Measurements from ENCODE around the gene EHMT2.

Gene EHMT2

DNA sequence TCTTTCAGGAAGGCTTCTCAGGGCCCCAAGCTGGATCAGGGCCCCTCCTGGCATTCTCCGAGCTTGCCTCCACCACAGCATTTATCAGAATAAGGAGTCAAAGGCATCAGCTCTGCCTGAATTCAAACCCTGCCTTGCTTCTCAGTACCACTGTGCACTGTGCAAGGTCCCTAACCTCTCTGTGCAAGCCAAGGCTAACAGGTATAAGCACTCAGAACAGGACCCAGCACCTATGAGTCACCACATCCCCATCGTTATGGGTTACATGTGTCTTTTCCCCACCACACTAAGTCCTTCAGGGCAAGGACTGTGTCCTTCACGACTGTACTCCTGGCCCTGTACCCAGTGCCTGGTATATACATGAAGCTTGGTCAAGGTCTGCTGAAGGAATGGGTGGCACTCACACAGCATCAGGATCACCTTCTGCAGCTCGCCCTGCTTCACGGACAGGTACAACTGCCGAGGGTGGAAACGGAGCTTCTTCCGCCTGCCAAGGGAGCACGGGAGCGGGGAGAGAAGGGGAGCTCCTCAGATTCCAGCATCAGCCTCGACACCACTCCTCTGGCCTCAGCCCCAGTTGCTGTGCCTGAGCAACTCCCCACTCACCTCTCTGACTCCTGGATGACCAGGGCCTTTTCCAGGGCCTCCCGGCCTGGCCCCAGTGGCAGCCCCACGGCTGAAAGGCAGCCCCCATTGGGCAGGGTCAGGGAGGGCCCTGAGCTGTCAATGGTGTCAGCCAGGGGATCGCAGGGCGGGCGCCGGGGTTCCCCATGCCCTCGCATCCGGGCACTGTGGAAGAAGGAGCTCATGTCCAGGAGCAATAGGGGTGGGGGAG lies 10.1 kb downstream of the EHMT2 start:
- H3K36me3 Mint-ChIP-seq (ENCODE audit: low read depth), result peaks cover 93% of the 10 kb centered on the region
- H3K27ac Mint-ChIP-seq, result no peak overlapping the region
- no peaks in the 10 kb centered on the region for H3K9me3 Mint-ChIP-seq
- no peaks in the 10 kb centered on the region for H3K27me3 Mint-ChIP-seq
- H3K4me3 Mint-ChIP-seq, result no peak overlapping the region
- no peaks in the 10 kb centered on the region for H3K4me1 Mint-ChIP-seq (ENCODE audit: low read depth)
- no peak for DNase-seq

DNA sequence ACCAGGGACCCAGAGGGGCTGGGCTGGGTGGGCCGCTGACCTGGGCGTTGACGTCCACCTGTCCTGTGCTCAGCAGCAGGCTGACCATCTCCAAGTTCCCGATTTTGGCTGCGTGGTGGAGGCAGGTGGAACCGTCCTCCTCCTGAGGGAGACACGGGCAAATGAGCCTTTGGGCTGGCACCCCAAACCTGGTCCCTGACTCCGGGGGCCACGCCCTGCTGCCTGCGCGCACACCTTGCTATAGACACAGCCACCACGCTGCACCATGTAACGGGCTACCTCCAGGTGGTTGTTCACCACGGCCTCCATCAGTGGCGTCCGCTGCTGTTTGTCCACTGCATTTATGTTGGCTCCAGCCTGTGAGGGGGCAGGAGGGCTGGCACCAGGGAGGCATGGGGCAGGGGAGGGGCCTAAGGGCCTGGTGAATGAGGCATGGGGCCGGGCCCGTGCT lies 10.9 kb downstream of the EHMT2 start:
- Mint-ChIP-seq H3K9me3 (no peaks in the 10 kb centered on the region), H3K36me3 (ENCODE audit: low read depth) (peaks cover 93% of the 10 kb centered on the region), H3K4me3 (no peak overlapping the region), H3K4me1 (ENCODE audit: low read depth) (no peaks in the 10 kb centered on the region), H3K27me3 (no peaks in the 10 kb centered on the region), H3K27ac (no peak overlapping the region)
- no peak for DNase-seq

DNA sequence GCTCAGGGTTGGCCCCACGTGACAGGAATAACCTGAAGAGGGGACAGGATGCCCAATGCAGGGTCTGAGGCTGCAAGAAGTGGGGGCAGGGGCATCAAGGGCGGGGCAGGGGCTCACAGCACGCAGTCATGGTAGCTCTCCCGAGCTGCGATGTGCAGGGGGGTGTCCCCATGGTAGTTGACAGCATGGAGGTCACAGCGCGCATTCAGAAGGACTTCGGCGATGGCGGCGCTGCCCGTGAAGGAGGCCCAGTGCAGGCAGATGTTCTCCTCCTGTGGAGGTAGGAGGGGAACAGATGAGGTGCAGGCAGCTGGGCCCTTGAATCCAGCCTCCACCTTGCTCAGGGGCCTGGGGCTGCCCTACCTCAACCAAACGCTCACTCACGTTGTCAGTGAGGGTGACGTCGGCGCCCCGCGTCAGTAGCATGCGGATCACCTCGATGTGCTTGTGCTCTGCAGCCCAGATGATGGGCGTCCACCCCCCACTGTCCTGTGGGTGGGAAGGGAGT lies 12.9 kb downstream of the EHMT2 start:
- no peak for DNase-seq
- Mint-ChIP-seq H3K36me3 (ENCODE audit: low read depth) (peaks cover 98% of the 10 kb centered on the region), H3K4me1 (ENCODE audit: low read depth) (no peaks in the 10 kb centered on the region), H3K9me3 (no peaks in the 10 kb centered on the region), H3K27me3 (no peaks in the 10 kb centered on the region), H3K27ac (no peak overlapping the region), H3K4me3 (no peak overlapping the region)

DNA sequence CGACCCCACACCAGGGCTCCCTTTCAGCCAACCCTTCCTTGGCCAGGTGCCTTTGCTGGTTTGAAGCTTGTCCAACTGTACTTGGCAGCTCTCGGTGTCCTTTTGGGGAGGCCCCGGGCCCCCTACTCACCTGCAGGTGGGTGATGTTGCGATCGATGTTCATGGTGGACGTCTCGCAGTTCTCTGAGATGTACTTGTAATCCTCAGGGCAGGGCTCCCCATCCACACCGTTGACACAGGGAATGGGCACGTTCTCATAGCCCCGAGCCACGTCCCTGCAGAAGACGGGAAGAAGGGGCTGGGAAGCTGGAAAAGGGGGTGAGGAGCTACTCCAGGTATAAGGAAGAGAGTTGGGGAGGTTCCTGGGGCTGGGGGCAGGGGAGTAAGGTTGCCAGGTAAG lies 13.8 kb downstream of the EHMT2 start:
- no peaks in the 10 kb centered on the region for H3K27me3 Mint-ChIP-seq
- H3K4me3 Mint-ChIP-seq, result no peak overlapping the region
- no peaks in the 10 kb centered on the region for H3K4me1 Mint-ChIP-seq (ENCODE audit: low read depth)
- H3K36me3 Mint-ChIP-seq (ENCODE audit: low read depth), result peaks cover 96% of the 10 kb centered on the region
- H3K27ac Mint-ChIP-seq, result no peak overlapping the region
- H3K9me3 Mint-ChIP-seq, result no peaks in the 10 kb centered on the region
- no peak for DNase-seq

DNA sequence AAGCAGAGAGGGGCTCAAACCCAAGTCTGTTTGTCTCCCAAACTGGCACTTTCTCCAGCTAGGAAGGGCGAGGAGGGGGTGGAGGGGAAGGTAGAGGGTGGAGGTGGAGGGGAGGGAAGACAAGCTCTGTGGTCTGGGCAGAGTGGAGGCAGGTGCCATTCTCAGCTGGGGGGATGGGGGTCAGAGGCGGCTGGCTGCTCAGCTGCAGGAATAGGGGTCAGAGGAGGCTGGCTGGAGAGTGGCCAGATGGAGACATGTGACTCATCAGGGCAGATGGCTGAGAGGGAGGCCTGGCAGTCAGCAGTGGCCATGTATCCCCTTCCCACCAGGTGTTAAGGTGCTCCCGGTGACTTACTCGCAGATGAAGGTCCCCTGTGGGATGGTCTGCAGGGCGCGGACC lies 15.2 kb downstream of the EHMT2 start:
- Mint-ChIP-seq H3K27me3 (no peaks in the 10 kb centered on the region), H3K27ac (no peak overlapping the region), H3K9me3 (no peaks in the 10 kb centered on the region), H3K4me1 (ENCODE audit: low read depth) (no peaks in the 10 kb centered on the region), H3K4me3 (no peak overlapping the region), H3K36me3 (ENCODE audit: low read depth) (peaks cover 83% of the 10 kb centered on the region)
- DNase-seq, result no peak

DNA sequence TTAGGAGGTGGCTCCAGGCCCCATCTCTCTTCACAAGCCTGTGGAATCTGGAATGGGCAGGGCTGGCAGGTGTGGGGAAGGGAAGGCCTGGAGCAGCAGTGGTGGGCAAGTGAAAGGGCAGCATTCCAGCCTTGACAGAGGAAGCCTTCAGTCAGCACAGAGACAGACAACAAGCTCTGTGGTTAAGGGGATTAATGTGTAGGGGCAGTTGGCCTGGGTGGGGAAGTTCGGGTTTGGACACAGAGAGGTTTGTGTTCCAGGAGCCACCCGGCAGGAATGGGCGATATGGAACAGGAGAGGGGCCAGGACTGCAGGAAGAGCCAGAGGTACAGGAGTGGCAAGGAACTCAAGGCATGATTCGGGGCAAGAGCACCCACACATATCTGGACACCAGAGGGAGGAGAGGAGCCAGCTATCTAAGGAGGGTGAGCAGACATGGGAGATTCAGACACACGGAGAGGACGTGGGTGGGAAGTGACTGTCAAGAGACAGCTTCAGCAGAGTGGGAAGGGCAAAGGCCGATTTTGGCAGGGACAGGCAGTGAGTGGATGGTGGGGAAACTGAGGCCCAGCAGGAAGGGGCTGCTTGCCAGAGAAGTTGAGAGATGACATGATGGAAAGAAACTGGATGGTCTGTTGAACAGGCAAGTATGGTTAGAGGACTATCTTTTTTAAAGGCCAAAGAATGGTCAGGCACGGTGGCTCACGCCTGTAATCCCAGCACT lies 16.2 kb downstream of the EHMT2 start:
- no peaks in the 10 kb centered on the region for H3K9me3 Mint-ChIP-seq
- no peaks in the 10 kb centered on the region for H3K4me1 Mint-ChIP-seq (ENCODE audit: low read depth)
- H3K27me3 Mint-ChIP-seq, result no peaks in the 10 kb centered on the region
- H3K4me3 Mint-ChIP-seq, result no peak overlapping the region
- peaks cover 73% of the 10 kb centered on the region for H3K36me3 Mint-ChIP-seq (ENCODE audit: low read depth)
- H3K27ac Mint-ChIP-seq, result no peak overlapping the region
- DNase-seq, result no peak

DNA sequence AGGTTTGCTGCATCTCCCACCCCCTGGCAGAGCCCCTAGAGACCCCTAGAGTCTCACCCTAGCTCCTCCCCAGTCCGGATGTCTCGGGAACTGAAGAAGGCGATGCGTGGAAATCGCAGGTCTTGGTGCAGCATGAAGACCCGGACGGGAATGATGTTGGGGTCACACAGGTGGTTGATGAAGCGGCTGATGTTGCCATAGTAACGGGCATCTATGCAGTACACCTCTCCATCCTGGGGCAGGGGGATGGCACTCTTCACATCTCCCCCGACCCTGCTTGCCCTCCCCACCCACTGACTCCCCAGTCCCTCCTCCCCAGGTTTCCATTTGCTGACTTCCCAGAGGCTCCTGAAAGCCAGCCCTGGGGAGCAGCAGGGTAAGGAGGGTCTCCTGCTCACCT lies 16.9 kb downstream of the EHMT2 start:
- Mint-ChIP-seq H3K9me3 (no peaks in the 10 kb centered on the region), H3K27ac (no peak overlapping the region), H3K4me3 (no peak overlapping the region), H3K27me3 (no peaks in the 10 kb centered on the region), H3K4me1 (ENCODE audit: low read depth) (no peaks in the 10 kb centered on the region), H3K36me3 (ENCODE audit: low read depth) (peaks cover 66% of the 10 kb centered on the region)
- DNase-seq, result no peak

DNA sequence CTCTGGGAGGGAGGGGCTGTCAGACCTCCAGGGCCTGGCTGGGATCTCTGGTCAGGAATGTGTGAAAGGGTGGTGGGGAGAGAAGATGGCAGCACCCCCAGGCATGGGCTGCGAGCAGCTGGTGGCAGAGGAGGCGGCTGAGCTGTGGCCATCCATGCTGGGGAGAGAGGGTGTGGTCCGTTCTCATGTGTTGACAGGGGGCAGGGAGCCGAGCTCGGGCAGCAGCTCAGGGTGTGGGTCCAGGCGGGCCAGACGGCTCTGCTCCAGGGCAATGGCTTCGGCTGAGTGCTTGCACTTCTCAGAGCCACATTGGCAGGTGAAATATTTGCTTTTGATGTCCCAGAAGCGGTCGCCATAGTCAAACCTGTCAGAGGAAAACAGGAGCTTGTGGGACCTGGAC lies 17.6 kb downstream of the EHMT2 start:
- no peak for DNase-seq
- H3K4me3 Mint-ChIP-seq, result no peak overlapping the region
- no peak overlapping the region for H3K27ac Mint-ChIP-seq
- H3K36me3 Mint-ChIP-seq (ENCODE audit: low read depth), result peaks cover 59% of the 10 kb centered on the region
- no peaks in the 10 kb centered on the region for H3K4me1 Mint-ChIP-seq (ENCODE audit: low read depth)
- no peaks in the 10 kb centered on the region for H3K27me3 Mint-ChIP-seq
- no peaks in the 10 kb centered on the region for H3K9me3 Mint-ChIP-seq

DNA sequence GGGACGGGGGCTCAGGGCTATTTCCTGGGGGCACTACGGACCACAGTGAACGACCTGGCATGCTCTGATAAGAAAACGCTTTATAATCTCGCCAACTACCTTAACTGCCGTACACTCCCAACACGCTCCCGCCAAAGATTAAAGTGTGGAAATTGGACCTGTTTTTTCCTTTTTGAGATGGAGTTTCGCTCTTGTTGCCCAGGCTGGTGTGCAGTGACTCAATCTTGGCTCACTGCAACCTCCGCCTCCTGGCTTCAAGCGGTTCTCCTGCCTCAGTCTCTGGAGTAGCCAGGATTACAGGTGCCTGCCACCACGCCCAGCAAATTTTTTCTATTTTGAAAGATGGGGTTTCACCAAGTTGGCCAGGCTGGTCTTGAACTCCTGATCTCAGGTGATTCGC lies 18.4 kb downstream of the EHMT2 start:
- H3K27ac Mint-ChIP-seq, result no peak overlapping the region
- H3K36me3 Mint-ChIP-seq (ENCODE audit: low read depth), result peaks cover 51% of the 10 kb centered on the region
- H3K4me1 Mint-ChIP-seq (ENCODE audit: low read depth), result no peaks in the 10 kb centered on the region
- H3K27me3 Mint-ChIP-seq, result no peaks in the 10 kb centered on the region
- no peak overlapping the region for H3K4me3 Mint-ChIP-seq
- DNase-seq, result no peak
- H3K9me3 Mint-ChIP-seq, result no peaks in the 10 kb centered on the region

DNA sequence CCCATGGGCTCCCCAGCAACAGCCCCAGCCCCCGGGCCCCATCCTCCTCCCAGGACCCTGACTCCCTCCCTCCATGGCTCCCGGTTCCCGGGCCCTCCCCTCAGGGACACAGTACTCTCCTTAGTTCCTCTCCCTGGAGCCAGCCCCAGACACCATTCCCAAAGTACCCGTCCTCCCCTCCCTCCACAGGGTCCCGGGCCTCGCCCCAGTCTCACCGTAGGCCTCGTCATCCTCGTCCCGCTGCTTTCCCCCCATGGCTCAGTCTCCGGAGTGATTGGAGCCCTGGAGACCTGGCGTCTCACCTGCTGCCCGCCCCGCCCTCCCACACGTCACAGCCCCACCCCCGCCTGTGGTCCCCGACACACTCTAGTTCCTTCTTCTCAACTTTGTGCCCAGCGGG lies 18.8 kb downstream of the EHMT2 start, which contains the start of gene SLC44A4:
Gene SLC44A4 (minus strand): TSS at position 272 of the 400 bp plus-strand sequence. CDS start 17 bp downstream, at position 255.
- H3K27ac Mint-ChIP-seq, result no peak within 1 kb of the TSS
- no peaks in the 10 kb centered on the region for H3K4me1 Mint-ChIP-seq (ENCODE audit: low read depth)
- H3K36me3 Mint-ChIP-seq (ENCODE audit: low read depth), result peaks cover 47% of the 10 kb centered on the region
- H3K9me3 Mint-ChIP-seq, result no peaks in the 10 kb centered on the region
- no peak for DNase-seq
- H3K27me3 Mint-ChIP-seq, result no peaks in the 10 kb centered on the region
- H3K4me3 Mint-ChIP-seq, result no peak within 1 kb of the TSS

DNA sequence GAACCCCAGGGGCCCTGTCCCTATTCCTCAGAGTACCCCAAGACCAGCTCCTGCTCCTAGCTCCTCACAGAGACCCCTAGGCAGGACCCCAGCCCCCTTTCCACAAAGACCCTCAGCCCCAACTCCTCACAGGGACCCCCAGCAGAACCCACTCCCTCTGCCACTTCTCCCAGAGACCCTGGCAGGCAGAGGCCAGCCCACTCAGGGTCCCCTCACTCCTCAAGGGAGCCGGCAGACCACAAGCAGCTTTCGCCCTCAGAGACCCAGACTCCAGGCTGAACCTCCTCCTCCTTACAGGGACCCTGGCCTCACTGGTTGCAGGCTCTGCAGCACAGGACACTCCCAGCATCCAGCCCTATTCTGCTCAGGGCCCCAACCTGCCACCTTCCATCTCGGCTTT lies 19.3 kb downstream of the EHMT2 start:
- Mint-ChIP-seq H3K4me3 (no peak overlapping the region), H3K9me3 (no peaks in the 10 kb centered on the region), H3K36me3 (ENCODE audit: low read depth) (peaks cover 42% of the 10 kb centered on the region), H3K27me3 (no peaks in the 10 kb centered on the region), H3K4me1 (ENCODE audit: low read depth) (no peaks in the 10 kb centered on the region), H3K27ac (no peak overlapping the region)
- no peak for DNase-seq

DNA sequence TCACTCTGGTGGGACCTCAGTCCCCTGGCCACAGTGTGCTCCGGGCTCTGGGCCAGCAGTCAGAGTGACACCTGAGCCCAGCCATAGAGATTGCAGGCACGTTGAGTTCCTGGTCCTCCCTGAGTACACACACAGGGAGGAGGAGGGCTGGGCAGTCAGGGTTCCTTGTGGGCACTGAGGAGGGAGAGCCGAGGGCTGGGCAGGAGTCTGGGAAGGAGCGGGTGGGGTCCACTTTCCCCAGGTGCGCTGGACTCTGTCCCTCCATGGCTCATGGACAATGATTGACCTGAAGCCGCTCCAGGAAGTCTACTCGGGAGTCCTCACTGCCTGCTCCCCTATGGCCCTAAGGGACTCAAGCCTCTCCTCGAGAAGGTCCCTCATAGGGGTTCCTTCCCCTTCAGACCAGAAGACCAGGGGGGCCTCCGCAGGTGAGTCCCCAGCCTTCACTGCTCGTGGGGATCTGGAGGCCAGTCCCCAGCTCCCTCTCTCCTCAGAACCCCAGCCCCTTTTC lies 19.8 kb downstream of the EHMT2 start:
- H3K4me3 Mint-ChIP-seq, result no peak overlapping the region
- no peaks in the 10 kb centered on the region for H3K4me1 Mint-ChIP-seq (ENCODE audit: low read depth)
- H3K36me3 Mint-ChIP-seq (ENCODE audit: low read depth), result peaks cover 37% of the 10 kb centered on the region
- no peak overlapping the region for H3K27ac Mint-ChIP-seq
- no peak for DNase-seq
- no peaks in the 10 kb centered on the region for H3K9me3 Mint-ChIP-seq
- no peaks in the 10 kb centered on the region for H3K27me3 Mint-ChIP-seq

DNA sequence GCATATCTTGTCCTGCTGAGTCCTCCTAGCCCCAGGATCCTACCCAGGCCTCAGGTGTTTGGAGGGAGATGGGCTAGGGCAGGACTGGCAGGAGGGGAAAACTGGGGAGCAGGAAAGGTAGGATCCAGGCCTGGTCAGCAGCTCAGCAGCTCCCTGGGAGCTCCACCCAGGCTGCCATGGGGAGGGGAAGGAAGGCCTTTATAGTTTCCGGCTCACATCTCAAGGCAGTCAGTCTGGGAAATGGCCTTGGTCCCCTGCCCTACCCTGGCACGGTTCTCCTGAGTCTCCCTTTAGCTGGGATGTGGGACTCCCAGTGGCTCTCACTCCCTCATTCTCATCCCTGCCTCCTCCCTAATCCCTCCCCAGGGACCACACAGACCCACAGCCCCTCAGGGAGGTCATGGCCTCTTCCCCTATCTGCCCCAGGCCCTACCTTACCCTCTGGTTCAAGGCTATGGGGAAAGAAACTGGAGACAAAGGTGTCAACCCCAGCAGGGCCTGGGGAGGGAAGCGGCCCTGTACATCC lies 20.3 kb downstream of the EHMT2 start:
- H3K36me3 Mint-ChIP-seq (ENCODE audit: low read depth), result peaks cover 32% of the 10 kb centered on the region
- H3K4me1 Mint-ChIP-seq (ENCODE audit: low read depth), result no peaks in the 10 kb centered on the region
- H3K4me3 Mint-ChIP-seq, result no peak overlapping the region
- DNase-seq, result no peak
- no peak overlapping the region for H3K27ac Mint-ChIP-seq
- H3K27me3 Mint-ChIP-seq, result no peaks in the 10 kb centered on the region
- H3K9me3 Mint-ChIP-seq, result no peaks in the 10 kb centered on the region

DNA sequence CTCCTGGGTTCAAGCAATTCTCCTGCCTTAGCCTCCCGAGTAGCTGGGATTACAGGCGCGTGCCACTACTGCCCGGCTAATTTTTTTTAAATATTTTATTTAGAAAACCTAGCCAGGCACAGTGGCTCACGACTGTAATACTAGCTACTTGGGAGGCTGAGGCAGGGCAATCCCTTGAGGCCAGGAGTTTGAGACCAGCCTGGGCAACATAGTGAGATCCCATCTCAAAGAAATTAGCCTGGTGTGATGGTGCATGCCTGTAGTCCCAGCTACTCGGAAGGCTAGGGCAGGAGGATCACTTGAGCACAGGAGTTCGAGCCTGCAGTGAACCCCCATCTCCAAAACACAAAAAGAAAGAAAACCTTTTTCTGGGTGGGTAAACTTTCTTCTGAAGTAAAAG lies 21.1 kb downstream of the EHMT2 start:
- DNase-seq, result no peak
- Mint-ChIP-seq H3K9me3 (no peaks in the 10 kb centered on the region), H3K4me3 (no peak overlapping the region), H3K4me1 (ENCODE audit: low read depth) (no peaks in the 10 kb centered on the region), H3K27ac (no peak overlapping the region), H3K27me3 (no peaks in the 10 kb centered on the region), H3K36me3 (ENCODE audit: low read depth) (peaks cover 24% of the 10 kb centered on the region)

DNA sequence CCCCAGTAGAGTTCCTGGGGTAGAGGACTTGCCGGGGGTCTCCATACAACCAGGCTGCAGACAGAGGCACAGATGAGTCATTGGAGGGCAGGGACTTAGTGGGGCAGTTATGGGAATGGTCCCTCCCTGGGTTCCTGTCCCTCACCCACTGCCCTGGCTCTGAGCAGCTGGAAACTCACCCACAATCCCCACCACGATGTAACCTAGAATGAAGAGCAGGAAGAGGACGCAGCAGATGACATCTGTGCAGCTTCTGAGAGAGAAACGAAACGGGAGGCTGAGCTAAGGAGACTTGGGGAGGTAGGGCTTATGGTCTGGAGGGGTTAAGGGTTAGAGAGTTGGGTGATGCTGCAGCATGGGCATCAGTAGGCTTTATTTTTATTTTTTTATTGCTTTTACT lies 21.6 kb downstream of the EHMT2 start:
- DNase-seq, result no peak
- no peaks in the 10 kb centered on the region for H3K9me3 Mint-ChIP-seq
- no peak overlapping the region for H3K4me3 Mint-ChIP-seq
- H3K36me3 Mint-ChIP-seq (ENCODE audit: low read depth), result peaks cover 19% of the 10 kb centered on the region
- no peaks in the 10 kb centered on the region for H3K27me3 Mint-ChIP-seq
- no peak overlapping the region for H3K27ac Mint-ChIP-seq
- H3K4me1 Mint-ChIP-seq (ENCODE audit: low read depth), result peaks cover 2% of the 10 kb centered on the region

All from activated T-cell treated with anti-CD3 and anti-CD28 coated beads, Interleukin-2, amount 50 U/mL, for 24 hours (primary cell).